GM18502 (cell line): ENCODE measurements around the gene SPTBN5.

Experiments used
- ATAC-seq: cut with Tn5 transposase; IDR thresholded peaks from one replicate; pipeline ENCODE4 v1.9.1; 2021; ENCODE audit warnings: mild to moderate bottlenecking; ENCODE audit not compliant: unreplicated experiment, poor library complexity

Gene SPTBN5

DNA sequence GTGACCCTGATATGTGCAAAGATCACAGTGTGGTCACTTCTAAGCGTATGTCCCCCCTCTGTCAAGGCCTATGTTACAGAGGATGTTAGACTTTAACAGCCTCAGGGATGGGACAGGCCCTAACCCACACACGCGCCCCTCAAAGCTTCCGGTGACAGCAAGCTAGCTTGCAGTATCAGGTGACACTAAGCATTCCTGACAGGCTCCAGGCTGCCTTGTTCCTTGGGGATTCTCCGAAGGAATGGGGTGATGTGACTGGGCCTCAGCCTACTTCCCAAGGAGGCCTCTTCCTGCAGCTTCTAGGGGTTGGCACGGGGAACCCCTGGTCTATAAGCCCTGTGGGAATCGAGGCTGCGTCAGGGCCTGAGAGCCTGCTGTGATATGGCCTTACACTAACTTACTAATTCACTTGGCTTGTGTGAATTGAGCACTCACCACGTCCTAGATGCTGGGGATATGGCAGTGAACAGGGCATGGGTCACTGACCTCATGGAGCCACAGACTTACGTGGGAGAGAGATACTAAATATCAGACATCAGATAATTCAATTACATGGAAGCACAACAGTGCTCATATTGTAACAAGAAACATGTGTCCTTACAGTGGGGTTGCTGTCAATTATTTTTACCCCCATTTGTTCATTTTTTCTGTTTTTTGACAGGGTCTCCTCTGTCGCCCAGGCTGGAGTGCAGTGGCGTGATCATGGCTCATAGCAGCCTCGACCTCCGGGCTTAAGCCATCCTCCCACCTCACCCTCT is 11.4 kb upstream of the SPTBN5 start:
- ATAC-seq = no peak

DNA sequence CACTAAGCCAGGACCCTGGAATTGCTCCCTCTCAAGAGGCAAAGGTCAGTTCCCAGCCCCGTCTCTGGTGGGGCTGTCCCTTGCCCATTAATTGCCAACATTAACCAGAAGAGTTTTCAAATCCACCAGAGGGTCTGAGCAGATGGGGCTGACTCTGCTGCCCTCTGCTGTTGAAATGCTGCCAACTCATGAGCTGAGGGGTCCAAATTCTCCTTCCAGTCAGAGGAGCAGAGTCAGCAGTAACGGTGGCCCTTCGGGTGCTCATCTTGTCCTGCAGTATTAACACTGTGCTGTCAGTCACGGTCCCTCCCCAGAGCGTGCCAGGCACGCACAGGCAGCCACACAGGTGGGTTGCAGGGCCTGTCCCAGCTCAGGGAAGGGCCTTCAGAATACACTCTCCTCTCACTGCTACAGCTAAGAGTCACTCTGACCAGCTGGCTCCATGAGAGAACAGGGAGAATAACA is 10.7 kb upstream of the SPTBN5 start:
- no peak for ATAC-seq

DNA sequence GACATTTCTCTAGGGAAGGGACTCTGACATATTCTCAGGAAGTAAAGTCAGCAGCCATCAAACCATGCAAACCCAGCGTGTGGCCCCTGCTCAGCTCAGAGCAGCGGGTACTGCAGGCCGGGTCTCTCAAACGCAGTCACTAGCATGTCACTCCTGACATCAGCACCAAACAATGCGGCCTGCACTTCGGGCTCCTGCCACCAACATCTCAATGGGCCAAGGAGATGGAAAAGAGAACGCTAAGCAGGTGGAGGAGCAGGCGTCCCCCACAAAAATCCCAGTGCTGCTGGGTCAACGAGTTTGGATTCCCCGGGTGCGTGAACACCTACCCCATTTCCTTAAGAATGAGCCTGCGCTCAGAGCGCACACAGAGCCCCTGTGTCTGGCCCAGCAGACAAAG is 9.9 kb upstream of the SPTBN5 start:
- no peak for ATAC-seq

DNA sequence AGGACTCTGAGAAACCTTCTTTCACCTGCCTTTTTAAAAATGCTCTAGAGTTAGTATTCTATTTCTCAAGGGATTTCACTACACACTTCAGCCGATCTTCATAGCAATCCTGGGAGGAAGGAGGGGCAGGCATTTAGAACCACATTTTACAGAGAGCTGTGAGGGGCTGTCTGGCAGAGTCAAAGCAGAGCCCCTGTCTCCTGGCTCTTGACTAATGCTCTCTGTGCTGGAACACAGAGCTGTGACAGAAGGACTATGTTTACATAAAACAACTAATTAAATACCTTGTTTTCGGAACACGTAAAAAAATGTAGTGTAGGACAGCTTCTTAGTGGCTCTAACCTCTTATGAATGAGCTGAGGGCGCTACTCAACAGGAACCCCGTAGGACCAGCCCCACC is 7.6 kb upstream of the SPTBN5 start:
- ATAC-seq = no peak

DNA sequence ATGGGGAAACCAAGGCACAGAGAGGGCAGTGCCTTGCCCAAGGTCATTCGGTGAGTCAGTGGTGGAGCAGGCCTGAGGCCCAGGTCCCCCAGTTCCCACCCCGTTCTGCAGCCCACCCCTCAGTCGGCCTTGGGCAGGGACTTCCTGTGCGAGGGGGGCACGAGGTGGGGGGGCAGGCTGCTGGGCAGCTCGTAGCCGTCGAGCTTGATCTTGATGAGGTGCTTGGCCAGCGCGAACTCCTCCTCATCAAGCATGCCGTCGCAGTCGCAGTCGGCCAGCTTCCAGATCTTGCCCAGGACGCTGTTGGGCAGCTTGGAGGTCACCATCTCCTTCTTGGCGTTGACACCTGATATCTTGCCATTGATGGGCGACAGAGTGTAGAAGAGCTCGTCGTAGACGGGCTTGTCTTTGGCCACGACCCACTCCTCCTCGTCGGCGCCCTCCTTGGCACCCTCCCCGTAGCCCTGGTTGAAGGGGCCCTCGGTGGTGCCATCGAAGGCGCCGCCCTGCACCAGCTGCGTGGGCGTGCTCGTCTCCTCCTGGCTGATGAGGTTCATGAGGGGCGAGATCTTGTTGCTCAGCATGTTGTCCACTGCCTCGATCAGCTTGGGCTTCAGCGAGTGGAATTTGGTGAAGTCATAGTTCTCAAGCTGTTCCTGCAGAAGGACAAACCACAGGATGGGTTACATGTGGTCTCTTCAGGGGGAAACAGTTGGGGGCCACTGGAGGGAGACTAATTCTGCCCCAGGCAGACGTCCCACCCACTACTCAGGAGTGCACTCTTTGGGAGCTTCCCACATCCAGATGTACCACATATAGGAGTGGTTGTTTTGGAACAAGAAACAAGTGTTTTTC is 6.9 kb upstream of the SPTBN5 start:
- no peak for ATAC-seq

DNA sequence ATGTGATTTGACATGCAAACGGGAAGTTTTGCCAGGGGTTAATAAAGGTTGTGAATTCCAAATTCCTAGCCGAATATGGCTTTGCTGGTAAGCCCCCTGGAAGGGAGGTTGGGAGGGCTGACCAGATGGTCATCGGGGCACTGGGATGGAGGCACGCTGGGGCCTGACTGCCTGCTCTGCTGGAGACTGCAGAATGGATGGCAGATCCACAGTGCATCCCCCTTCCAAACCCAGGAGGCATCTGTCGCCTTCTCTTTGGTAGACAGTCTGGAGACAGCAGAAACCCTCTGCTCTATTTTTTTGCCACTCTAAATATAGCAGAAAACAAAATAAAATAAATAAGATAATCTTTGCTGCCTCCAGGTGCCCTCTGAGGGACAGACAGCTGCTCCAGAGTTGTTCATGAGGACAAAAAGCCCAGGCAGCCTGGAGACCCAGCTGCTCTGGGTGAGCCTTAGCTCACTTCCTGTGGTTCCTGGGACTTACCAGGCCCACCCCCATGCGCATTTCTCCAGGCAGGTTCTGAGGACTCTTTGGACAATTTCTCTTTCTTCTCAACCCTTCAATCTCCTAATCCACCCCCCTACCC is 6.1 kb upstream of the SPTBN5 start:
- no peak for ATAC-seq

DNA sequence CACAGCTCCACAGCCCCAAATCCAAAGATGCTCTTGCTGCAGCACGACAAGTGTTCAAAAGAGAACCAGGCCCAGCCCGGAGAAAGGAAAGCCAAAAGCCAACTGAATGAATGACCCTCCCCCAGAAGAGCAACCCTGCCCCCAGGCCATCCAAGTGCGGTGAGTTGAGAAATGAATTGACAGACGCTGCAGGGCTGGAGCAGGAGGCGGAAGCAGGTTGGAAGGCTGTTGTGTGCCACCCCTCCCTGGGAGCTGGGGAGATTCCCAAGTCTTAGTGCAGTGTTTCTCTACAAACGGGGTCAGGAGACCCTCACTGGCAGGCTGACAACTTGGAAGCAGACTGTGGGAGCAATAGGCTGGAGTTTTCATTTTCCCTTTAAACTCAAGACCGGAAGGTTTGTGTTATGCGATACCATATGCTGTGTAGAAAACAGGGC is 3.5 kb upstream of the SPTBN5 start:
- ATAC-seq = no peak

DNA sequence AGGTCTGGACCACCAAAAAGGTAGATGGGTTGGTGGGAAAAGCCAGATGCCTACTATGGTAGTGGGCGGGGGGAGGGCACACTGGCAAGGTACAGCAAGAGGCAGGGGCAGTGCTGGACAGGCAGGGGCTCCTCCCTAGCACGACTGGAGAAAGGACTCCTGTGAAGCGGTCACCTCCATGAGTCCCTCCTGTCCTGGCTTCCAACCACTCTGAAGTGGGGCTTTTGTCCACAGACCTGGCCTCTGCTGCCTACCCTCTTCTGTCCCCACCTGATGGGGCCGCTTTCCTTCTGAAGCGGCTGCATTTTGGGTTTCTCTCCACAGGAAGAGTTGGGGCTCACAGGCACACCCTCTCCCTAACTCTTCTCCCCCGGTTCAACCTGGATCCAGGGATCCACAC is 2.7 kb upstream of the SPTBN5 start:
- ATAC-seq = no peak

DNA sequence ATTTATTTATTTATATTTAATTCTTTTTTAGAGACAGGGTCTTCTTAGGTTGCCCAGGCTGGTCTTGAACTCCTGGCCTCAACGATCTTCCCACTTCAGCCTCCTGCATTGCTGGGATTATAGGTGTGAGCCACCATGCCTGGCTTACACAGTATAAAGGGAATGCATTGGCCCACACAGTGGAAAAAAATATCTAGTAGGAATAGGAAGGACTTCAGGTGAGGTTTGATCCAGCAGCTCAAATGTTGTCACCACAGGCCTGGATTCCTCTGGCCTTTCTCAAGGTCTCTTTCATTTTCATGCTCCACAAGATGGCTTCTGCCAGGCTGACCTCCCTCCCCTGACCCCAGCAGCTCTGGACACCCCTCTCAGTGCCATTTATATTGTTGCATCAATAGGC is 2.1 kb upstream of the SPTBN5 start:
- ATAC-seq = no peak

DNA sequence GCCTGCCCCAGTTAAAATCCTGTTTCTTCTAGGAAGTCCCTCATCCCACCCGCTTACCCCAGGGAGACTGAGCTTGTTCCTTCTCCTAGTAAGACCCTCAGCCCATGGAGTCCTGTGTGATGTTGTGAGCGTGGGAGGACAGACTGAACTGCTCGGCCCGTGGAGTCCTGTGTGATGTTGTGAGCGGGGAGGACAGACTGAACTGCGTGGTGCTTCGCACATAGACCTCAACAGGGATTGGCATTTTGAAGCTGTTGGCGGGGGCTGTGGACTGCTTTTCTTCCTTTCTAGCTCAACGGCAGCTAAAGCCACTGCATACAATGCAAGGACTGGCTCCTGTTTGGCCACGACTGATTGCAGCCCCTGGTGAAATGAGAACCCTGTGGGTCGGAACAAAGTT is 1.6 kb upstream of the SPTBN5 start:
- ATAC-seq = no peak

DNA sequence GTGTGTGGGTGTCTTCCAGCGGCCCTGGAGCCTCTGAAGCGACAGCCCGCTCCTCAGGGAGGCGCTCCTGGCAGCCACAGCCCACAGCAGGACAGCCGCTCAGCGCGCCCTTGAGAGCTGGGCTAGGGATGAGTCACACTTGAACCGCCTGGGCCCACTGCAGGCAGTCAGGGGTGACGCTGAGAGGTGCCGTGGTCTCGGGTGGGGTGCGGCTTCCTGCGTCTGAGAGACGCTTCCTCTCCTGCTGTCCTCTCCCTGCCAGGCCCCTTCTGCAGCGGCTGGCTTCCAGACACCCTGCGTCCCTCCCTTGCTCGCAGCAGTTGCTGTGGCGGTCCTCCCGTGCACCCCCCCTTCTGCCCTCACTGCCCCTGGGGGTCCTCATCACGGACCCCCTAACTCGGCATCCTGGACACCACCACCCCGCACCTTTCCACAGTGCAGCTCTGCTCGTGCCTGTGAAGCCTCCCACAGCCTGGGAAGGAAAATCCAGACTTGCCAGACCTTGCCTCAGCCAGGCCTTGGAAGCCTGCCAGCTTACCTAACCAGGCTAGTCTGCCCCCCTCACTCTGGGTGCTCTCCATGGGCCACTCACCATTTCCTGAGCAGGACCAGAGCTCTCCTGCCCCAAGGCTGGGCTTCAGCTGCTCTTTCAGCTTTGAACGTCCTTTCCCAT is 1.1 kb upstream of the SPTBN5 start:
- ATAC-seq = peak; percentile 93

DNA sequence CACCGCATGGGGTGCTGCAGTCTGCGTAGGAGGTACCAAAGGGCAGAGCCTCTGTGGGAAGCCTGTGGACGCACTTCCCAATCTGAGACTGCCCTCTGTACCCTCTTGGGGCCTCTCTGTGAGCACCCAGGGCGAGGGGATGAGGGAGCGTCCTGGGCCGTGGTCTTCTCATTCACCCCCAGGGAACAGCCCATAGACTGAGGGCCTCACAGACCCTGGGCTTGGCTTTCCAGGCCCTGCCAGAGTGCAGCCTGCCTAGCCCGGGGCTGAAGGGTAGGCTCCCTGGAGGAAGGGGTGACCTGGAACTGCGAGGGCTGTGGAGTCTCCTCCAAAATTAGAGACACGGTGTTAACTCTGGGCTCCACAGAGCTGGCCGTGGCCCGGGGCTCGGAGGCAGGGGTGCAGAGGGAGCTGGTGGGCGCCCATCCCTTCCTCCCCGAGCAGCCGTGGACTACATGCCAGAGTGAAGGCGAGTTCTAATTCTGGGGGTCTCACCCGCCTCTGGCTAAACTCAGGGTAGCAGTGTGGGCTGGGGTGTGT is 468 bp upstream of the SPTBN5 start:
- no peak for ATAC-seq

DNA sequence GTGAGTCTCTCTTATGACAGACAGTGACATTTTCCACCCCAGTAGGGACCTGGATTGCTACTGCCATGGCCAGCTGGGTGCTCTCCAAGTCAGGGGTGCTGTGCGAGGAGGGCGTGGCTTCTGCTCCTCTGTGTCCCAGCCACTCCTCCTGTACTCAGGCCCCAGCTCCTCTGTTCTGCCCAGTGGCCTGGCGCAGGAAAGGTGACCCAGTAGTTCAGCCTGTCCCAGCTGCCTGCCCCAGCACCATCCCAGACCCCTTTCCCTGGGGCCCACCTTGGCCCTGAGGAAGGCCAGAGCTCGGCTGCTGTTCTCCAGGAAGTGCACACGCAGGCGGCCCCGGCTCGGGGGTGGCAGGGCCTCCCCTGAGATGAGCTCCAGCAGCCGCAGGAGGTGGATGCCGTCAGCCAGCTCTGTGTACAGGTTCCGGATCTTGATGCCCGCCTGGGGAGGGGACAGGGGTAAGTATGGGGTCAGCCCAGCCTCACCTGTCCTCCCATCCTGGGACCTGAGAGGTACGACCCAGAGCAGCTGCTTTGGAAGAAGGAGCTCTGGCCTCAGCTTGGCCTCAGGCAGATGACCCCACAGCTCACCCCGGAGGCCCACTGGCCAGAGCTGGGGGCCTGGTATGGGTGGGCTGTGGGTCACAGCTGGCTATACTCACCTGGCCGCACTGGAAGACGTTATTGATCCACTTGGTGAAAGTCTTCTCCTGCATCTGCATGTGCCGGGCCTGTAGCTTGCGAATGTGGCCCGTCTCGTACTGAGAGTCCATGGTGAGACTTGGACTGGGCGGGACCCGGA is 1.0 kb downstream of the SPTBN5 start:
- ATAC-seq = no peak

DNA sequence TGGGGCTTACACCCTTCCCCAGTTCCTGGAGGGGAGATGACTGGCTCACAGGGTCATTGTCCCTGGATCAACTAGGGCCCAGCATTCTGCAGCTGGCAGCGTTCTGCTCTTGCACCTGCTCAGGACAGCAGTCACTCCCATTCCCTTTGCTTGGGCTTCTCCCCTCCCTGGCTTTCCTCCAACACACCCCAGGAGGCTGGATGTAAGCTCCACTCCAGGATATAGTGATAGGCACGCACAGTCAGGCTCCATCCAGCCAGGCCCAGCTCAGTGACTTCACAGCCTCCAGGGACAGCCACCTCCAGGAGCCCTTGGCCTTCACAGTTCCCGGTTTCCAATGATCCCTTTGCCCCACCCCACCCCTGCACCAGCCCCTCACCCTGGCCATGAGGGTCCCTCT is 1.9 kb downstream of the SPTBN5 start:
- no peak for ATAC-seq

DNA sequence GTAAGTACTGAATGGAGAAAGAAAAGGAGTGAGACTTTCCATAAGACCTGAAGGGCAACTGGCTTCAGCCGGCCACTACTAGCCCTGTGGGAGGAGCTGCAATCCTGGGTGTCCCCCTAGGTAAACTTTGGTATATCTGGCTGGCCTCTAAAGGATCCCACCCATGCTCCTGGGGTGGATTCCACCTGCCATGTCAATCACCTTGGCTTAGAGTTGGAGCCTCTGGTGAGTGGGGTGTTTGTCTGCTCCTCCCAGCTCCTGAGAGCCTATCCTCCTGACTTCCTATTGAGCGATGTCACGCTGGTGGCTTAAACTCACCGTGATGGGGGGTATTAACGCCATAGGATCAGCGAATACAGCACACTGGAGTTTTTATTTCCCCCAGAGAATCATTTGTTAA is 2.6 kb downstream of the SPTBN5 start:
- ATAC-seq = no peak

DNA sequence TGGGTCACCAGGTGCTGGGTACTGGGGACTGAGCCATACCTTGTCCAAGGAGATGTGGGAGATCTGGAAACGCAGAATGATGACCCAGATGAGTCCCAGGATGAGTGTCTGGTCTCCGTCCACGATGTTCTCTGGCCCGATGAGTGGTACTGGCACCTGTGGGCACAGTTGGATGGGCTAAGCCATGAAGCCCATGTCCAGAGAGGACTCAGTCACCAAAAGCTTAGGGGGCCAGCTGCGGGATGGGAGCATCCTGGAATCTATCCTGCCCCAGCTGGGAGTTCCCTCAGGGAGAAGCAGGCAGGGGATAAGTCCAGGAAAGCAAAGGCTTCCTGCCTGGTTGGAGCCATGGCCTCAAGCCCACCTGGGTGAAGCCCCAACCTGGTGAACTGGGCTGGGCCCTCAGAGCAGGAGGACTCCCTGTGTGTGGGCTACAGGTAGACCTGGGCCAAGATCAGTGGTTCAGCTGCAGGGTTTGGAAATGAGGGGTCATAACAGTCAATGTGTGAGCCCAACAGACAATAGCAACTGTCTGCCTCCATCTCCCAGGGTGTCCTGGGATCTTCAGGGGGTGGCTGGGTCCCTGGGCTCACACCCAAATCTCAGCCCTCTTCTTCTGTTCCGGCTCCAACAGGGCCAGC is 3.7 kb downstream of the SPTBN5 start:
- ATAC-seq = no peak

DNA sequence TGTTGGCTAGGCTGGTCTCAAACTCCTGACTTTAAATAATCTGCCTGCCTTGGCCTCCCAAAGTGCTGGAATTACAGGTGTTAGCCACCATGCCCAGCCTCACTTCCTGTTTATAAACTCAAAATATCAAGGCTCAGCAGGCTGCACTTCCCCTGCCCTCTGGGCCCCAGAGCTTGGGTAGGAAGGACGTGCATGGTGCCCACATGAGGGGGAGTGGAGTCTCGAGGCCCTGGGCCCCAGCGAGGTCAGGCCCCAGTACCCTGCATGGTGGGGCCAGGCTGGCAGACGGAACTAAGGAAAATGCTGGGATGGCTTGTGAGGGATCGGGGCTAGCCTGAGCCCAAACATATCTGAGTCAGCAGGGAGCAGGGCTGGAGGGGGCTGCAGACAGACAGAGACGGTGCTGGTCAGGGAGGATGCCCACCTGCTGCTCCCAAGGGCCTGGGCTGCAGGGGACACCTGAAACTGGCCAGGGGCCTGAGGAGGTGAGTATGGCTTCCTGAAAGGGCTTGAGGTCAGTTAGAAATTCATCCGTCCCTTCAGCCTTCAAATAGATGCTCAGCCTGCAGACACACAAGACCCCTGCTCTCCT is 5.1 kb downstream of the SPTBN5 start:
- no peak for ATAC-seq

DNA sequence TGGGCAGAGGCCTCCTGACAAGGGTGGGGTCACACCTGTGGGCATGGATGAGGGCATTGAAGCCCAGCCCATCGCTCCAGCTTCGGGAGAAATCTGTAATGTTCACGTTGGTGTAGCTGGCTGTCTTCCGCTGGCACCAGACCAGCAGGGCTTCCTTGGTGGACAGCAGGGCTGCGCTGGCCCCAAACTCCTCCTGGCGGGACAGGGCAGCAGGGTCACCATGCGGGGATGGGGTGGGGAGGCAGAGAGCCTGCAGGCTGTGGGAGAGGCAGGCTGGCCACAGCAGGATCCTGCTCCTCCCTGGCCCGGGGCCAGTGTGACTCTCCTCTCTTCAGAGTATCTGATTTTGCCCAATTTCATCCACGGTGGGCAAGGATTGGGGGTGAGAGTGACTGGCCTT is 6.0 kb downstream of the SPTBN5 start:
- ATAC-seq = no peak

DNA sequence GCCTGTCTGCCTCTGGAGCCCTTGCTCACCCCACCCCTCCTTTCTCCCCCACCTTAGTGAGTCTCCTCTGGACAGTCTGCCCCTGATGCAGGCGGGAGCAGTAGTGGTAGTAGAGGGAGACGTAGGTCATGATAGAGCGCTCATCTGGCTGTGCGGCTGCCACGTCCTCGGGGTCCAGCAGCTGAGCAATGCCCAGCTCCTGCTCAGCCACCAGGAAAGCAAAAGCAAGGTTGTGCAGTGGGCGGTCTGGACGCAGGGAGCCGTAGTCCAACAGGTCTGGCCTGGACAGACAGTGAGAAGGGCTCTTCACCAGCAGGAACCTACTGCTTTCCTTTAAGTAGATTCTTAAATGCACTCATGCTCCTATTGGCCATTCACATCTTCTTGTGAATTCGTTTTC is 6.7 kb downstream of the SPTBN5 start:
- no peak for ATAC-seq
